ENCODE results near the gene RIPOR3.
"Not testable (repeated sequence)": the region's sequence is repeated elsewhere in the genome, so short reads cannot be mapped to it uniquely, and the experiment has no call there.

RIPOR3 gene

DNA sequence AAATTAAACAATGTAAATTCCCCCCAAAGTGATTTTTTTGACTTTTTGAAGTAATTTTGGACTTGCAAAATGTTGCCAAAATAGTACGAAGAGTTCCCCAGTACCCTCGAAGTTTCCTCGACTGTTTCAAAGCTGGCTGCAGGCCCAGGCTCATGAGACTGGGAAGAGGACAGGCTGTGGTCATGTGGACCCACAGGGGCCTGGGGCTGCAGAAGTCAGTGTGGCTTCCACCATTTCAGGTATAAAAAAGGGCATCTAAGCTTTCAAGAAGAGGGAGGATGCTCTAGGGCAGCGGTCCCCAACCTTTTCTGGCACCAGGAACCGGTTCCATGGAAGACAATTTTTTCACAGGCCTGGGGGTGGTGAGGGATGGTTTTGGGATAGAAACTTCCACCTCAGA, 106.1 kb downstream of the RIPOR3 start:
- no peak for DNase-seq

GRCh38 chr20:50584687-50585086, 106.7 kb downstream of the RIPOR3 start:
- no peak for DNase-seq

DNA sequence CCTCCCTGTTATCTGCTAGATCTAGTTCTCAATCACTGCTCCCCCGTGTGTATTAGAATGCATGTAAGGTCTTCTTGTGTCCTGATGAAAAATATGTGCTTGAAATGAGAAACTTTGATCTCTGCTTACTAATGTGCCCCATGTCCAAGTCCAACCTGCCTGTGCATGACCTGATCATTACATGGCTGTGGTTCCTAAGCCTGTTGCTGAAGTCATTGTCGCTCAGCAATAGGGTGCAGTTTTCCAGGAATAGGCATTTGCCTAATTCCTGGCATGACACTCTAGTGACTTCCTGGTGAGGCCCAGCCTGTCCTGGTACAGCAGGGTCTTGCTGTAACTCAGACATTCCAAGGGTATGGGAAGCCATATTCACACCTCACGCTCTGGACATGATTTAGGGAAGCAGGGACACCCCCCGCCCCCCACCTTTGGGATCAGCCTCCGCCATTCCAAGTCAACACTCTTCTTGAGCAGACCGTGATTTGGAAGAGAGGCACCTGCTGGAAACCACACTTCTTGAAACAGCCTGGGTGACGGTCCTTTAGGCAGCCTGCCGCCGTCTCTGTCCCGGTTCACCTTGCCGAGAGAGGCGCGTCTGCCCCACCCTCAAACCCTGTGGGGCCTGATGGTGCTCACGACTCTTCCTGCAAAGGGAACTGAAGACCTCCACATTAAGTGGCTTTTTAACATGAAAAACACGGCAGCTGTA, 107.7 kb downstream of the RIPOR3 start:
- DNase-seq = no peak

DNA sequence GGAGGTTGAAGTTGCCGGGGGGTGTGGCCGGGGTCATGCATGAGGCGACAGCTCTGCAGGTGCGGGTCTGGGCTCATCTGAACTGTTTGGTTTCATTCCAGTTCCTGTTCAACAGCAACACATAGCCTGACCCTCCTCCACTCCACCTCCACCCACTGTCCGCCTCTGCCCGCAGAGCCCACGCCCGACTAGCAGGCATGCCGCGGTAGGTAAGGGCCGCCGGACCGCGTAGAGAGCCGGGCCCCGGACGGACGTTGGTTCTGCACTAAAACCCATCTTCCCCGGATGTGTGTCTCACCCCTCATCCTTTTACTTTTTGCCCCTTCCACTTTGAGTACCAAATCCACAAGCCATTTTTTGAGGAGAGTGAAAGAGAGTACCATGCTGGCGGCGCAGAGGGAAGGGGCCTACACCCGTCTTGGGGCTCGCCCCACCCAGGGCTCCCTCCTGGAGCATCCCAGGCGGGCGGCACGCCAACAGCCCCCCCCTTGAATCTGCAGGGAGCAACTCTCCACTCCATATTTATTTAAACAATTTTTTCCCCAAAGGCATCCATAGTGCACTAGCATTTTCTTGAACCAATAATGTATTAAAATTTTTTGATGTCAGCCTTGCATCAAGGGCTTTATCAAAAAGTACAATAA, 108.6 kb downstream of the RIPOR3 start:
- DNase-seq = no peak

DNA sequence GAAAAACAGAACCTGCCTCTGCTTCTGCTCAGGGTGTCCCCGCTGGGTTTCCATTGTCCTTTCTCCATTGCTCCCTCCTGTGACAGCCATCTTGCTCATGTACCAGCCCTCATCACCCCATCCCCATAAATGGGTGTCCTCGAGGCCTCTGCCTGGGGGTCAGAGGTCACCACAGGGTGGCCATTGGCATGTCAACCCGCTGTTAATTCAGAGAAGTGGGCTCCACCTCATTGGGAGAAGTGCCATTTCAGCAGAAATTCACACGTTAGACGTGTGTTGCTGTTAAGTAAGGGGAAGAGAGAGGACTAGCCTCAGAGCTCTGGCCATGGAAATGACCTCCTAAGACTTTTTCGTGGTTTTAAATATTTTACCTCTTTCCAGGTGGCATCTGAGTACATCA, 109.2 kb downstream of the RIPOR3 start:
- no peak for DNase-seq

DNA sequence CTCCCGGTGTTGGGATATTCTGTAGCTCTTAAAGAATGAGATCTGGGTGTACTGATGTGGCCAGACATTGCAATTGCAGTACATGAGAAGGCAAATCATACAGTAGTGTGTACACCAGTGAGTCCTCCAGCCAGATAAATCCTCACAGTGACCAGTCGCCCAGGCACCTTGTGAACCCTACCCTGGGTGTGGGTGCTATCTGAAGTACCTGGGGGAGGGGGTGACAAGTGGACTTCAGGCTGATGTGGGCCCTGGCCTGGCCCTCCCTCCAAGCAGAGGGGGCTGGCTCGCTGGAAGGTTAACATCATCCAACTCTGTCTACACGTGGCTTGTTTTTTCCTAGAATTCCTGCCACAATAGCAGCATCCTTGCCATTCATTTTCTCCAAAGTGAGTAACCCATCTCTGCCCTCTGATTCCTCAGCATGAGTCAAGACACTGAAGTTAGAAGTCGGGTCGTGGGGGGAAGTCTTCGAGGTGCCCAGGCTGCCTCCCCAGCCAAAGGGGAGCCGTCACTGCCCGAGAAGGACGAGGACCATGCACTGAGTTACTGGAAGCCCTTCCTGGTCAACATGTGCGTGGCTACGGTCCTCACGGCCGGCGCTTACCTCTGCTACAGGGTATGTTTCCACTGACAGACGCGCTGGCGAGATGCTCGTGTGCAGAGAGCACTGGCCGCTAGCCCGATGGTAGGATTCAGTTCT, 110.3 kb downstream of the RIPOR3 start:
- DNase-seq = no peak

DNA sequence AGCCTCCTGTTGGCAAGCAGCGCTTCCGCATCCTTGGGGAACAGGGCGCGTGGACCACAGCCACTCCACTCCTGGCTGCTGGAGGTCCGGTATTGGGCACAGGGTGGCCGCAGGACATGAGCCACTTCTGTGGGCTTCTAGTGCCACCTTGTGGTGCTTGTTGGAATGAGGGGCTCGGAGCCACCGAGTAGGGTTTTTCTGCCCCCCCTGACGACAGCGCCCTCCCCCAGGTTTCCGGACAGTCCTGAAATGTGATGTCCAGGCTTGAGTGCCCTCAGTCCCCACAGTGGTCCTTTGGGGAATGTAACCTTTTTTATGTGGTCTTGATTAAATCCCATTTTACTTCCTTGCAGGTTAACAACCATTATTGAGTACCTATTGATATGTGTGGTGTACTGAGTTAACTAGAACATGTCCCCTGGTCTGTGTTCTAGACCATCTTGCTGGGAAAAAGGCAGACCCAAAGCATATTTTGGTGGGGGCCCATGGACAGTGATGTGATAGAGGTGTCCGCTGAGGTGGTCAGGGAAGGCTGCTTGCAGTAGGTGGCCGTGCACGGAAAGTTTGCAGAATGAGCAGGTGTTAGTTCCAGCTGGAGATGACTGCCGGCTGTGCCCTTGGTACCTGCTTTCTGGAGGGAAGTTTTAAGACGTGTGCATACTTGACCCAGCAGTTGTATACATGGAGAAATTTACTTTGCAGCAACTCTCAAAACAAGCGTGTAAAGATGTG, 111.2 kb downstream of the RIPOR3 start:
- DNase-seq = peak; percentile 19

DNA sequence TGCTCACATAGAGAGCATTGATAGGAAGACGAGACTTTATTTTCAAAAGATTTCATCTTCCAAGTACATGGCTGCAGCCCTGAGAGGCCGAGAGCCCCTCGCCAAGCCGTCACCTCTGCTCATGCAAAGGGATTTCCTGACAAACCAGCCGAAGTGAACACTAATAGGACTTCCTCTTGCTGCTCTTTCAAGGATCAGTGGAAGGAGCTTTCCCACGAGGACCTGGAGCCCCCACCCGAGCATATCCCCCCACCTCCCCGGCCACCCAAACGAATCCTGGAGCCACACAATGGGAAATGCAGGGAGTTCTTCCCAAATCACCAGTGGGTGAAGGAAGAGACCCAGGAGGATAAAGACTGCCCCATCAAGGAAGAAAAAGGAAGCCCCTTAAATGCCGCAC, 111.8 kb downstream of the RIPOR3 start:
- DNase-seq = no peak

DNA sequence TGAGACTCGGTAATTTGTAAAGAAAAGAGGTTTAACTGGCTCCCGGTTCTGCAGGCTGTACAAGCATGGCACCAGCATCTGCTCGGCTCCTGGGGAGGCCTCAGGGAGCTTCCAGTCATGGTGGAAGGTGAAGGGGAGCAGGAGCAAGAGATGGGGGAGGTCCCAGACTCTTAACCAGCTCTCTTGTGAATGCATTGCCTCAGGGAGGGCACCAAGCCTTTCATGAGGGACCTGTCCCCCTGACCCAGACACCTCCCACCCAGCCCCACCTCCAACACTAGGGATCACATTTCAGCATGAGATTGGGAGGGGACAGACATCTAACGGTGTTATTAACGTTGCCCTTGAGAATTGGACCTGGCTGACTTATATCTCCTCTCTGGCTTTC, 112.6 kb downstream of the RIPOR3 start:
- no peak for DNase-seq

- no peak for DNase-seq
These were observed 113.1 kb downstream of the RIPOR3 start for GRCh38 chr20:50578061-50578777.

DNA sequence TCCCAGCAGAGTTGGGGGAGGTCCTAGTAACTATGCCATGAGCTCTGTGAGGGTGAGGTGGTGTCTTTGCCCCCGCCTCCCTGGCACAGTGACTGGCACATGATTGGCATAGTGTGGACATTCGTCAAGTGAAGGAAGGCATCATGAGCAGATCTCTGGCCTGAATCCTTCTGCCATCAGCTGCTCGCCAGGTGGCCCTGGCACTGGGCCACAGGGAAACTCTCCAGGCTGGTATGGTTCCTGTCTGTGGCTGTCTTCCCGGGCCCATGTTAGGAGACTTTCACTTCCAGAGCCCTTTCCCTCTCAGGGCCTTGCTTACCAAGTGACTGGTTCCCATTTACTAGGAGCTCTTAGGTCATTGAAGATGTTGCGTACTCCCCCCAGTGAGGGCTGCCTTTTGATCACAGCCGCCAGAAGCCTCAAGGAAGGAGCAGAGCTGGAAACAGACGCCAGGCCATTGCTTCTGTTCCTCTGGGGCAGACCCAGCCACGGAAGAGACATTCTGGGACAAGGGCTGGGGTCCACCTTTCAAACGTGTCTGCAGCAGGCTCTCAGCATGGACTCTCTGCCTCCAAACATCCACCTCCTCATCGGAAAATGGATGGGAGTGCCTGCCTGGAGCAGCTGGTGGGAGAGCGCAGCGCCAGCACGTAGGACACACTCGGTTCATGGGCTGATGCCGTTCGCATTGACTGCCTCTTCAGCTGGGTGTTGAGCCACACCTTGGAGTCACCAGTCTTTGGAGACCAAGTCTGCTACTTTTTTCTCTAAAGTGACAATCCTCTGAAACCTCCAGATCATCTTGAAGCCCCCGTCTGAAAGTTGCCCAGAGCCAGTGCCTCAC, 113.9 kb downstream of the RIPOR3 start:
- no peak for DNase-seq

GRCh38 chr20:50575865-50576720, 115.2 kb downstream of the RIPOR3 start:
- DNase-seq = peak; percentile 46

- DNase-seq = no peak
These were observed 116.8 kb downstream of the RIPOR3 start for GRCh38 chr20:50574586-50574985.

- DNase-seq = no peak
These were observed 117.2 kb downstream of the RIPOR3 start for GRCh38 chr20:50574108-50574507.

- DNase-seq = no peak
These were observed 118.2 kb downstream of the RIPOR3 start for GRCh38 chr20:50572938-50573777.

GRCh38 chr20:50571466-50571865, 119.9 kb downstream of the RIPOR3 start:
- no peak for DNase-seq

DNA sequence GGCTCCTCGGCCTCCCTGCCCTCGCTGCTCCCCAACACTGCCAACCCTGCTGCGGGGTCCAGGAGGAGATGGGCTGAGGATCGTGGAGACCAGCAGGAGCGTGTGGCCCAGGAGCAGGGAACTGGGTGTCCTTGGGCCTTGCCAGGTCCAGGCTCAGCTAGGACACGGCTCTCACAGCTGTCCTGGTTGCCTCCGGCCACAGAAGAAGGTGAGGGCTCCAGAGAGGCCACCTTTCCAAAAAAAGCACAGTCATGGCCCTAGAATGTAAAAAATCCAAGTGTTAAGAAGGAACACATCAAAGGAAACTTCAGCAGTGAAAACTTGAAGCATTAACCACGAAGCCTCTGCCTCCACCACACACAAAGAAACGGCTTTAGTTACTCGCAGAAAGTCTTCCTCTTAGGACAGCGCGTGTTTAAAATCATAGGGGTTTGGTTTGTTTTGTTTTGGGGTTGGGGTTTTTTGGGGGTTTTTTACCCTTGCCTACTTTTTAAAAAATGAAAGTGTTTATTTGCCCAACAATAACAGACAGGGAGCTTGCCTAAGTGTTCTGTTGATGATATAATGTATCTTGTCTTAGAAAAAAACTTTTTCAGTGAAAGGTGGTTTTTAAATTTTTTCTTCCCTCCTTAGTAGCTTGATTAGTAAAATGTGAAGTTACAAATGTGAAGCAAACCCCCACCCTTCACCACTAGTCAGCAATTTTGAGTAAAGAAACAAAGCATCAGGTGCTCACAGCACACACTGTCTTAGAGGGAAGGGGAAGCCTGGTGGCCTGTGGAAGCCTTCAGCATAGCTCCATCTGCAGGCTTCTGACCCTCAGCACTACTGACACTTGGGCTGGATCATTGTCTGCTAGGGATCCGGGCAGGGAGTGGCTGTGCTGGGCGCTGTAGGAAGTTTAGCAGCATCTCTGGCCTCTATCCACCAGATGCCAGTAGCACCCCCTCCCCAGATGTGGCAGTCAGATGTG, 121.2 kb downstream of the RIPOR3 start:
- DNase-seq = peak; percentile 23

DNA sequence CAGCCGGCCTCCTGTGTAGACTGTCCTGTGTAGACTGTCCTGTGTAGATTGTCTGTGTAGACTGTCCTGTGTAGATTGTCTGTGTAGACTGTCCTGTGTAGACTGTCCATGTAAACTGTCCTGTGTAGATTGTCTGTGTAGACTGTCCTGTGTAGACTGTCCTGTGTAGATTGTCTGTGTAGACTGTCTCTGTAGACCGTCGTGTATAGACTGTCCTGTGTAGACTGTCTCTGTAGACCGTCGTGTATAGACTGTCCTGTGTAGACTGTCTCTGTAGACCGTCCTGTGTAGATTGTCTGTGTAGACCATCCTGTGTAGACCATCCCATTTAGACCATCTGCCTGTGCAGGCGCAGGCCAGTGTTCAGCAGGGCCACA, 121.9 kb downstream of the RIPOR3 start:
- not testable (repeated sequence) for DNase-seq

- DNase-seq = no peak
These were observed 122.8 kb downstream of the RIPOR3 start for GRCh38 chr20:50568549-50568942.
